Rectal smooth muscle tissue (tissue), 1 donor: Measurements from ENCODE around the gene P2RY14.

Source experiments
- H3K27ac ChIP-seq: one replicate; pipeline ENCODE4 v1.7.0; 2013; ENCODE audit warnings: low read depth, low read length, inconsistent platforms
- H3K27me3 ChIP-seq: one replicate; pipeline ENCODE4 v1.7.0; 2013; ENCODE audit warnings: low read length; ENCODE audit not compliant: control insufficient read depth, insufficient read depth
- H3K36me3 ChIP-seq: one replicate; pipeline ENCODE4 v1.7.0; 2013; ENCODE audit warnings: low read length; ENCODE audit not compliant: control insufficient read depth, insufficient read depth
- H3K4me1 ChIP-seq: one replicate; pipeline ENCODE4 v1.7.0; 2013; ENCODE audit warnings: low read length; ENCODE audit not compliant: control insufficient read depth, insufficient read depth
- H3K4me3 ChIP-seq: one replicate; pipeline ENCODE4 v1.7.0; 2013; ENCODE audit warnings: low read length
- H3K9ac ChIP-seq: one replicate; pipeline ENCODE4 v1.7.0; 2013; ENCODE audit warnings: low read length

P2RY14 gene

GRCh38 chr3:151296226-151296625 lies 17.9 kb upstream of the P2RY14 start:
- H3K4me3 ChIP-seq: no peak overlapping the region
- no peaks in the 10 kb centered on the region for H3K36me3 ChIP-seq
- no peaks in the 10 kb centered on the region for H3K4me1 ChIP-seq
- H3K27ac ChIP-seq: no peak overlapping the region
- no peak overlapping the region for H3K9ac ChIP-seq
- no peaks in the 10 kb centered on the region for H3K27me3 ChIP-seq

- Histone ChIP-seq H3K9ac (no peak overlapping the region), H3K27ac (no peak overlapping the region), H3K27me3 (no peaks in the 10 kb centered on the region), H3K36me3 (no peaks in the 10 kb centered on the region), H3K4me3 (no peak overlapping the region), H3K4me1 (no peaks in the 10 kb centered on the region)
Measured at GRCh38 chr3:151293127-151293526, 14.8 kb upstream of the P2RY14 start.

- H3K4me1 ChIP-seq: no peaks in the 10 kb centered on the region
- no peaks in the 10 kb centered on the region for H3K27me3 ChIP-seq
- no peak overlapping the region for H3K27ac ChIP-seq
Measured at GRCh38 chr3:151290673-151291072, 12.3 kb upstream of the P2RY14 start.

GRCh38 chr3:151289445-151289844 lies 11.1 kb upstream of the P2RY14 start:
- Histone ChIP-seq H3K4me1 (no peaks in the 10 kb centered on the region), H3K27me3 (no peaks in the 10 kb centered on the region), H3K36me3 (no peaks in the 10 kb centered on the region), H3K4me3 (no peak overlapping the region), H3K27ac (no peak overlapping the region), H3K9ac (no peak overlapping the region)

More at GRCh38 chr3:151290673-151291072, 12.3 kb upstream of the P2RY14 start:
- no peak overlapping the region for H3K9ac ChIP-seq
- H3K36me3 ChIP-seq: no peaks in the 10 kb centered on the region
- no peak overlapping the region for H3K4me3 ChIP-seq

GRCh38 chr3:151285940-151286339 lies 7.6 kb upstream of the P2RY14 start:
- Histone ChIP-seq H3K9ac (no peak overlapping the region), H3K27me3 (no peaks in the 10 kb centered on the region), H3K36me3 (no peaks in the 10 kb centered on the region), H3K27ac (no peak overlapping the region), H3K4me3 (no peak overlapping the region), H3K4me1 (peaks cover 11% of the 10 kb centered on the region)

GRCh38 chr3:151283907-151284461 lies 5.6 kb upstream of the P2RY14 start:
- no peaks in the 10 kb centered on the region for H3K27me3 ChIP-seq
- H3K4me1 ChIP-seq: peaks cover 11% of the 10 kb centered on the region
- H3K36me3 ChIP-seq: no peaks in the 10 kb centered on the region
- H3K27ac ChIP-seq: no peak overlapping the region
- H3K4me3 ChIP-seq: no peak overlapping the region
- no peak overlapping the region for H3K9ac ChIP-seq

- no peaks in the 10 kb centered on the region for H3K27me3 ChIP-seq
- no peak overlapping the region for H3K9ac ChIP-seq
- no peak overlapping the region for H3K4me3 ChIP-seq
- no peaks in the 10 kb centered on the region for H3K36me3 ChIP-seq
- no peak overlapping the region for H3K27ac ChIP-seq
- peaks cover 16% of the 10 kb centered on the region for H3K4me1 ChIP-seq
Measured at GRCh38 chr3:151283387-151283786, 5.0 kb upstream of the P2RY14 start.

- no peak overlapping the region for H3K9ac ChIP-seq
- H3K4me1 ChIP-seq: peaks cover 16% of the 10 kb centered on the region
- H3K27me3 ChIP-seq: no peaks in the 10 kb centered on the region
- H3K27ac ChIP-seq: no peak overlapping the region
- no peak overlapping the region for H3K4me3 ChIP-seq
- H3K36me3 ChIP-seq: no peaks in the 10 kb centered on the region
Measured at GRCh38 chr3:151282921-151283320, 4.6 kb upstream of the P2RY14 start.

GRCh38 chr3:151281671-151282324 lies 3.5 kb upstream of the P2RY14 start:
- Histone ChIP-seq H3K36me3 (no peaks in the 10 kb centered on the region), H3K4me3 (no peak overlapping the region), H3K9ac (no peak overlapping the region), H3K27me3 (no peaks in the 10 kb centered on the region), H3K4me1 (peaks cover 16% of the 10 kb centered on the region), H3K27ac (no peak overlapping the region)

GRCh38 chr3:151276687-151277042 lies 1.7 kb downstream of the P2RY14 start:
- Histone ChIP-seq H3K4me1 (peaks cover 8% of the 10 kb centered on the region), H3K36me3 (no peaks in the 10 kb centered on the region), H3K4me3 (peak overlapping the region; percentile 4), H3K27ac (no peak overlapping the region), H3K9ac (no peak overlapping the region), H3K27me3 (no peaks in the 10 kb centered on the region)

GRCh38 chr3:151276038-151276686 lies 2.2 kb downstream of the P2RY14 start:
- Histone ChIP-seq H3K9ac (no peak overlapping the region), H3K27me3 (no peaks in the 10 kb centered on the region), H3K27ac (no peak overlapping the region), H3K4me3 (peak overlapping the region; percentile 4), H3K4me1 (peaks cover 7% of the 10 kb centered on the region), H3K36me3 (no peaks in the 10 kb centered on the region)

GRCh38 chr3:151275091-151275490 lies 3.3 kb downstream of the P2RY14 start:
- H3K9ac ChIP-seq: no peak overlapping the region
- H3K4me1 ChIP-seq: peaks cover 11% of the 10 kb centered on the region
- H3K27ac ChIP-seq: no peak overlapping the region
- no peaks in the 10 kb centered on the region for H3K36me3 ChIP-seq
- no peak overlapping the region for H3K4me3 ChIP-seq
- no peaks in the 10 kb centered on the region for H3K27me3 ChIP-seq

GRCh38 chr3:151269631-151270030 lies 8.7 kb downstream of the P2RY14 start:
- Histone ChIP-seq H3K4me1 (peaks cover 40% of the 10 kb centered on the region), H3K27me3 (no peaks in the 10 kb centered on the region), H3K36me3 (no peaks in the 10 kb centered on the region), H3K4me3 (no peak overlapping the region), H3K9ac (no peak overlapping the region), H3K27ac (peak overlapping the region; percentile 38)
